PC-9 (cell line): ENCODE results near the gene TMEM135.

Experiments
- CTCF ChIP-seq: fragments of 200-600 bp; sonication (generic); conservative IDR thresholded peaks from 2 replicates; pipeline ENCODE4 v1.6.1; 2017; ENCODE audit warnings: mixed run types, antibody characterized with exemption, mild to moderate bottlenecking, moderate library complexity
- EZH2 ChIP-seq: fragments of 200-600 bp; sonication (generic); IDR thresholded peaks from 2 replicates; pipeline ENCODE4 v1.8.0; 2017; ENCODE audit warnings: antibody characterized with exemption, low read depth

- TF ChIP-seq CTCF (no peak), EZH2 (no peak)
Observed at GRCh38 chr11:87136236-87136635, 98.5 kb downstream of the TMEM135 start.
